Mucosa of stomach (tissue), 1 donor: ENCODE data around the gene ITM2B.

Experiments used
- H3K27me3 ChIP-seq: one replicate; pipeline ENCODE4 v1.7.0; 2013; ENCODE audit warnings: mild to moderate bottlenecking, low read length; ENCODE audit not compliant: control insufficient read depth, insufficient read depth
- H3K36me3 ChIP-seq: one replicate; pipeline ENCODE4 v1.7.0; 2013; ENCODE audit warnings: low read length; ENCODE audit not compliant: control insufficient read depth, insufficient read depth
- H3K4me1 ChIP-seq: one replicate; pipeline ENCODE4 v1.7.0; 2013; ENCODE audit warnings: mild to moderate bottlenecking, low read length; ENCODE audit not compliant: control insufficient read depth, insufficient read depth
- H3K4me3 ChIP-seq: one replicate; pipeline ENCODE4 v1.7.0; 2013; ENCODE audit warnings: low read length
- H3K9ac ChIP-seq: one replicate; pipeline ENCODE4 v1.7.0; 2013; ENCODE audit warnings: mild to moderate bottlenecking, low read length, moderate library complexity
- H3K9me3 ChIP-seq: one replicate; pipeline ENCODE4 v1.7.0; 2013; ENCODE audit warnings: mild to moderate bottlenecking, low read length, moderate library complexity; ENCODE audit not compliant: control insufficient read depth
- donor health status: Pancreatic carcinoma.

ITM2B gene

GRCh38 chr13:48266701-48267639 lies 34.0 kb downstream of the ITM2B start:
- no peaks in the 10 kb centered on the region for H3K9me3 ChIP-seq
- peaks cover 6% of the 10 kb centered on the region for H3K36me3 ChIP-seq

GRCh38 chr13:48268019-48268418 lies 35.0 kb downstream of the ITM2B start:
- Histone ChIP-seq H3K27me3 (no peaks in the 10 kb centered on the region), H3K4me1 (no peaks in the 10 kb centered on the region), H3K4me3 (no peak overlapping the region), H3K36me3 (peaks cover 6% of the 10 kb centered on the region), H3K9ac (no peak overlapping the region), H3K9me3 (no peaks in the 10 kb centered on the region)

More at GRCh38 chr13:48266701-48267639, 34.0 kb downstream of the ITM2B start:
- Histone ChIP-seq H3K27me3 (no peaks in the 10 kb centered on the region), H3K4me3 (no peak overlapping the region), H3K9ac (no peak overlapping the region), H3K4me1 (no peaks in the 10 kb centered on the region)

GRCh38 chr13:48273346-48273745 lies 40.3 kb downstream of the ITM2B start:
- no peaks in the 10 kb centered on the region for H3K36me3 ChIP-seq
- no peaks in the 10 kb centered on the region for H3K27me3 ChIP-seq
- H3K9ac ChIP-seq: no peak overlapping the region
- H3K9me3 ChIP-seq: no peaks in the 10 kb centered on the region
- H3K4me3 ChIP-seq: no peak overlapping the region
- H3K4me1 ChIP-seq: no peaks in the 10 kb centered on the region

GRCh38 chr13:48275507-48275906 lies 42.5 kb downstream of the ITM2B start:
- no peaks in the 10 kb centered on the region for H3K4me1 ChIP-seq
- H3K27me3 ChIP-seq: no peaks in the 10 kb centered on the region
- H3K4me3 ChIP-seq: no peak overlapping the region
- no peaks in the 10 kb centered on the region for H3K9me3 ChIP-seq
- no peak overlapping the region for H3K9ac ChIP-seq
- H3K36me3 ChIP-seq: no peaks in the 10 kb centered on the region

GRCh38 chr13:48278806-48279205 lies 45.8 kb downstream of the ITM2B start:
- Histone ChIP-seq H3K9ac (no peak overlapping the region), H3K36me3 (no peaks in the 10 kb centered on the region), H3K9me3 (no peaks in the 10 kb centered on the region), H3K4me3 (no peak overlapping the region), H3K27me3 (no peaks in the 10 kb centered on the region), H3K4me1 (no peaks in the 10 kb centered on the region)

- Histone ChIP-seq H3K9me3 (no peaks in the 10 kb centered on the region), H3K4me1 (no peaks in the 10 kb centered on the region), H3K4me3 (no peak overlapping the region), H3K27me3 (no peaks in the 10 kb centered on the region), H3K9ac (no peak overlapping the region), H3K36me3 (no peaks in the 10 kb centered on the region)
Observed at GRCh38 chr13:48281556-48281955, 48.5 kb downstream of the ITM2B start.

- Histone ChIP-seq H3K4me1 (peaks cover 22% of the 10 kb centered on the region), H3K9ac (no peak overlapping the region), H3K4me3 (no peak overlapping the region), H3K36me3 (no peaks in the 10 kb centered on the region), H3K9me3 (no peaks in the 10 kb centered on the region), H3K27me3 (no peaks in the 10 kb centered on the region)
Observed at GRCh38 chr13:48291730-48292129, 58.7 kb downstream of the ITM2B start.

GRCh38 chr13:48292650-48293049 lies 59.6 kb downstream of the ITM2B start:
- Histone ChIP-seq H3K27me3 (no peaks in the 10 kb centered on the region), H3K9ac (no peak overlapping the region), H3K9me3 (no peaks in the 10 kb centered on the region), H3K4me1 (peaks cover 22% of the 10 kb centered on the region), H3K4me3 (no peak overlapping the region), H3K36me3 (no peaks in the 10 kb centered on the region)

- Histone ChIP-seq H3K4me1 (peaks cover 22% of the 10 kb centered on the region), H3K4me3 (no peak overlapping the region), H3K27me3 (no peaks in the 10 kb centered on the region), H3K9ac (no peak overlapping the region), H3K9me3 (no peaks in the 10 kb centered on the region), H3K36me3 (no peaks in the 10 kb centered on the region)
Observed at GRCh38 chr13:48294653-48295052, 61.6 kb downstream of the ITM2B start.

- Histone ChIP-seq H3K9me3 (no peaks in the 10 kb centered on the region), H3K4me3 (no peak overlapping the region), H3K36me3 (no peaks in the 10 kb centered on the region), H3K4me1 (peaks cover 22% of the 10 kb centered on the region), H3K9ac (no peak overlapping the region), H3K27me3 (no peaks in the 10 kb centered on the region)
Observed at GRCh38 chr13:48295271-48295670, 62.3 kb downstream of the ITM2B start.

- Histone ChIP-seq H3K27me3 (no peaks in the 10 kb centered on the region), H3K4me3 (no peak overlapping the region), H3K9ac (no peak overlapping the region), H3K4me1 (peaks cover 19% of the 10 kb centered on the region), H3K36me3 (no peaks in the 10 kb centered on the region), H3K9me3 (no peaks in the 10 kb centered on the region)
Observed at GRCh38 chr13:48296528-48296927, 63.5 kb downstream of the ITM2B start.

GRCh38 chr13:48297131-48297786 lies 64.3 kb downstream of the ITM2B start:
- peaks cover 13% of the 10 kb centered on the region for H3K4me1 ChIP-seq
- no peak overlapping the region for H3K4me3 ChIP-seq
- no peak overlapping the region for H3K9ac ChIP-seq
- no peaks in the 10 kb centered on the region for H3K27me3 ChIP-seq
- no peaks in the 10 kb centered on the region for H3K36me3 ChIP-seq
- H3K9me3 ChIP-seq: no peaks in the 10 kb centered on the region
